ENCODE data around the gene ACVR1B. TPM values are rescaled to one million over a fixed set of nuclear protein-coding genes. Genes with fewer than 3 reads are reported as not detected.

Gene ACVR1B
- total RNA-seq, 1 donor from 2014 or later: 65.7 TPM

DNA sequence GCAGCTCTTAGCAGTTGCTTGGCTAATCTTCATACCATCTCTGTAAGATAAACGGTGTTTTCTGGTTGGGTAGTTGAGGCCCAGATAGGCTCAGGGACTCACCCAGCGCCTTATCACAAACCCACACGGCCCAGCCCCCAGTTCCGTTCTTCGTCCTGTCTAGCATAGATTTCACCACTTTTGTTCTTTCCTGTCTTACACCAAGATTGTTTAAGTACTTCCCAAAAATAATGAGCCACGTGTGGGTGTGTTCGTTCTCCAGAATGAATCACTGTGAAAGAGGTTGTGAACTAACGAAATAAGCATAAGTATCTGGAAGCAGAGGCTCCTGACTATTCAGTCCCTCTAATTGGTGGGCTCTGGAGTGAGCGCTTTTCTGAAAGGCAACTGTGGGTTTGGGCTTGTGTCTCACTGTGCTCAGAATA is 21.4 kb downstream of the ACVR1B start:
- TF ChIP-seq, protein P1, sequence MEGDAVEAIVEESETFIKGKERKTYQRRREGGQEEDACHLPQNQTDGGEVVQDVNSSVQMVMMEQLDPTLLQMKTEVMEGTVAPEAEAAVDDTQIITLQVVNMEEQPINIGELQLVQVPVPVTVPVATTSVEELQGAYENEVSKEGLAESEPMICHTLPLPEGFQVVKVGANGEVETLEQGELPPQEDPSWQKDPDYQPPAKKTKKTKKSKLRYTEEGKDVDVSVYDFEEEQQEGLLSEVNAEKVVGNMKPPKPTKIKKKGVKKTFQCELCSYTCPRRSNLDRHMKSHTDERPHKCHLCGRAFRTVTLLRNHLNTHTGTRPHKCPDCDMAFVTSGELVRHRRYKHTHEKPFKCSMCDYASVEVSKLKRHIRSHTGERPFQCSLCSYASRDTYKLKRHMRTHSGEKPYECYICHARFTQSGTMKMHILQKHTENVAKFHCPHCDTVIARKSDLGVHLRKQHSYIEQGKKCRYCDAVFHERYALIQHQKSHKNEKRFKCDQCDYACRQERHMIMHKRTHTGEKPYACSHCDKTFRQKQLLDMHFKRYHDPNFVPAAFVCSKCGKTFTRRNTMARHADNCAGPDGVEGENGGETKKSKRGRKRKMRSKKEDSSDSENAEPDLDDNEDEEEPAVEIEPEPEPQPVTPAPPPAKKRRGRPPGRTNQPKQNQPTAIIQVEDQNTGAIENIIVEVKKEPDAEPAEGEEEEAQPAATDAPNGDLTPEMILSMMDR (IDR thresholded peaks at IDR 0.05; ENCODE audit: unreplicated experiment): no peak
- H3K4me3 Mint-ChIP-seq (ENCODE audit: low read depth): no peak overlapping the region
- no peaks in the 10 kb centered on the region for H3K27me3 Mint-ChIP-seq
- H3K9me3 Mint-ChIP-seq (ENCODE audit: low read depth): no peaks in the 10 kb centered on the region
- peak overlapping the region; percentile 50 for H3K27ac Mint-ChIP-seq
- DNase-seq (ENCODE audit: low spot score, unreplicated experiment): no peak
- peaks cover 58% of the 10 kb centered on the region for H3K4me1 Mint-ChIP-seq (ENCODE audit: low read depth)
- peaks cover 16% of the 10 kb centered on the region for H3K36me3 Mint-ChIP-seq (ENCODE audit: insufficient read depth)

DNA sequence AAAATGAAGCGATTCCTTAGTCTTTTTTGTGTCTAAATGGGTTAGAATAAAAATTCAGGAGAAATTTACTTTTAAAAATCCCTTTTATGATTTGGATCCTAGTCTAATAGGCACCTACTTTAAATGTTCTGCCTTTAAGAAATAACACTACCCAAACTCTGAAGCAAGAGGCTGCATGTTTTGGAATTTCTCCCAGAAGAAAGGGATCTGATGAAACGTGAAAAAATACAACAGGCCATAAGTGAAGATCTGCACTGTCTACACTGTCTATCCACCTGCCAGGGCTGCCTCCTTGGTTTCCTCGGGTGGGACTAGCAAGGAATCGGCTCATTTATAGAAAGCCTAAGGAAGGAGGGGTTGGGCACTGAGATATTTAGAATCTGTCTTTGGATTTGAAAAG is 22.1 kb downstream of the ACVR1B start:
- no peaks in the 10 kb centered on the region for H3K9me3 Mint-ChIP-seq (ENCODE audit: low read depth)
- H3K27ac Mint-ChIP-seq: peak overlapping the region; percentile 9
- peaks cover 16% of the 10 kb centered on the region for H3K36me3 Mint-ChIP-seq (ENCODE audit: insufficient read depth)
- no peaks in the 10 kb centered on the region for H3K27me3 Mint-ChIP-seq
- peaks cover 62% of the 10 kb centered on the region for H3K4me1 Mint-ChIP-seq (ENCODE audit: low read depth)
- no peak for DNase-seq (ENCODE audit: low spot score, unreplicated experiment)
- TF ChIP-seq, protein P1 (IDR thresholded peaks at IDR 0.05; ENCODE audit: unreplicated experiment): no peak
- H3K4me3 Mint-ChIP-seq (ENCODE audit: low read depth): no peak overlapping the region

DNA sequence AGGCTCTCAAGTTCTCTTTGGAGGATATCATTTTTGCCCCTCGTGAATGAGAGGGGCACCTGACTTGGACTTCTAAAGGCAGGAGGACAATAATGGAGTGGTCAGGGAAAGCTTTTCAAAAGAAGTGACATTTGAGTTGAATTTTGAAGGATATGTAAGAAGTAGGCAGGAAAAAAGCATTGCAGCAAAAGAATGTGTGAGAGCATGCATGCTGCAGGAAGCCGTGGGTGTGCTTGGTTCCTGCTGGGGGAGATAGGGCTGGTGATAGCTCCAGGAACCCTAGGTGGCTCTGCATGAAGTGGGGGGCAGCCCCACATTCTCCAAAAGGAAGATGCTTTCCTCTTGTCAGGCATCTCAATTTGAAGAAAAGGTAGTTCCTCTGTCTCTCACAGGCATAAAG is 23.1 kb downstream of the ACVR1B start:
- TF ChIP-seq, protein P1 (IDR thresholded peaks at IDR 0.05; ENCODE audit: unreplicated experiment): no peak
- Mint-ChIP-seq H3K4me1 (ENCODE audit: low read depth) (peaks cover 64% of the 10 kb centered on the region), H3K27me3 (no peaks in the 10 kb centered on the region), H3K9me3 (ENCODE audit: low read depth) (no peaks in the 10 kb centered on the region), H3K36me3 (ENCODE audit: insufficient read depth) (peaks cover 15% of the 10 kb centered on the region), H3K4me3 (ENCODE audit: low read depth) (no peak overlapping the region), H3K27ac (no peak overlapping the region)
- DNase-seq (ENCODE audit: low spot score, unreplicated experiment): no peak

DNA sequence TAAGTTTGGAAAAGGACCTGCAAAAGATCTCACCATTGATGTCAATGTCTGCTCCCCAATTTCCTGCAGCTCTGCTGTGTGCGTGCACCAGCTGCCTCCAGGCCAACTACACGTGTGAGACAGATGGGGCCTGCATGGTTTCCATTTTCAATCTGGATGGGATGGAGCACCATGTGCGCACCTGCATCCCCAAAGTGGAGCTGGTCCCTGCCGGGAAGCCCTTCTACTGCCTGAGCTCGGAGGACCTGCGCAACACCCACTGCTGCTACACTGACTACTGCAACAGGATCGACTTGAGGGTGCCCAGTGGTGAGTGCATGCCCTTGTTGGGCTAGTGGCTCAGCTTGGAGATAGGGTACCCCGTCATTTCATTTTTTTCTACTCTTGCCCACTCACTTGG is 23.7 kb downstream of the ACVR1B start:
- Mint-ChIP-seq H3K27me3 (no peaks in the 10 kb centered on the region), H3K36me3 (ENCODE audit: insufficient read depth) (peaks cover 17% of the 10 kb centered on the region)

DNA sequence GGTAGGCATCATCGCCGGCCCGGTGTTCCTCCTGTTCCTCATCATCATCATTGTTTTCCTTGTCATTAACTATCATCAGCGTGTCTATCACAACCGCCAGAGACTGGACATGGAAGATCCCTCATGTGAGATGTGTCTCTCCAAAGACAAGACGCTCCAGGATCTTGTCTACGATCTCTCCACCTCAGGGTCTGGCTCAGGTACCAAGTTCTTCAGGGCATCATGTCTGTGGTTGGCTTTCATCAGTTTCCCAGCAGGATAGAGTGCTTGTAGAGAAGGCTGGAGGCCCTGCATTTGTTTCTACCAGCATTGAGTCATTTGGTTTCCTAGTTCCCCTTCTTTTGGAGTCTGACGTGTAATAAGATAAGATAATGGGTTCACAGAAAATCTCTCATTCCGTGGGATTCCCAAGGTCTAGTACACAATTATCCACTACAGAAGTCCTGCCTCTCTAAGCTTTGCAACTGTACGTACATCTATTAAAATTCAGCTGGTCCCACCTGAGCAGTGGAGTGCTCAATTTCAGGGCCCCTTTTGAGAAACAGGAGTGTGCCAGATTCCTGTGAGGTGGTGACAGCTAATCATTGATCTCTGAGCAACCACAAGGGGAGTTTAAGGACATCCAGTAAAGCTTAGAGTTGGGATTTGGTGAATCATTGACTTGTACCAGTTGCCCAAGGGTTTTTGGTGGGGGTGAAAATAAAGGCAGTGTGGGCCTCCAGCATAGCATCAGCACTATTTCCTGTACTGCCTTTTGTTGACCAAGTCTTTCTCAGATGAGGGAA is 25.1 kb downstream of the ACVR1B start:
- TF ChIP-seq, protein P1 (IDR thresholded peaks at IDR 0.05; ENCODE audit: unreplicated experiment): no peak
- H3K27me3 Mint-ChIP-seq: no peaks in the 10 kb centered on the region
- H3K4me3 Mint-ChIP-seq (ENCODE audit: low read depth): peak overlapping the region; percentile 31
- peaks cover 66% of the 10 kb centered on the region for H3K4me1 Mint-ChIP-seq (ENCODE audit: low read depth)
- peaks cover 23% of the 10 kb centered on the region for H3K36me3 Mint-ChIP-seq (ENCODE audit: insufficient read depth)
- DNase-seq (ENCODE audit: low spot score, unreplicated experiment): no peak
- H3K9me3 Mint-ChIP-seq (ENCODE audit: low read depth): no peaks in the 10 kb centered on the region
- peak overlapping the region; percentile 87 for H3K27ac Mint-ChIP-seq

More for the DNA sequence above, 23.7 kb downstream of the ACVR1B start:
- Mint-ChIP-seq H3K4me1 (ENCODE audit: low read depth) (peaks cover 66% of the 10 kb centered on the region), H3K27ac (peak overlapping the region; percentile 42), H3K9me3 (ENCODE audit: low read depth) (no peaks in the 10 kb centered on the region), H3K4me3 (ENCODE audit: low read depth) (no peak overlapping the region)
- DNase-seq (ENCODE audit: low spot score, unreplicated experiment): no peak
- TF ChIP-seq, protein P1 (IDR thresholded peaks at IDR 0.05; ENCODE audit: unreplicated experiment): no peak
